Measurements from ENCODE around the gene KCNH4.
"Not testable (repeated sequence)": the region's sequence is repeated elsewhere in the genome, so short reads cannot be mapped to it uniquely, and the experiment has no call there.

The KCNH4 gene

DNA sequence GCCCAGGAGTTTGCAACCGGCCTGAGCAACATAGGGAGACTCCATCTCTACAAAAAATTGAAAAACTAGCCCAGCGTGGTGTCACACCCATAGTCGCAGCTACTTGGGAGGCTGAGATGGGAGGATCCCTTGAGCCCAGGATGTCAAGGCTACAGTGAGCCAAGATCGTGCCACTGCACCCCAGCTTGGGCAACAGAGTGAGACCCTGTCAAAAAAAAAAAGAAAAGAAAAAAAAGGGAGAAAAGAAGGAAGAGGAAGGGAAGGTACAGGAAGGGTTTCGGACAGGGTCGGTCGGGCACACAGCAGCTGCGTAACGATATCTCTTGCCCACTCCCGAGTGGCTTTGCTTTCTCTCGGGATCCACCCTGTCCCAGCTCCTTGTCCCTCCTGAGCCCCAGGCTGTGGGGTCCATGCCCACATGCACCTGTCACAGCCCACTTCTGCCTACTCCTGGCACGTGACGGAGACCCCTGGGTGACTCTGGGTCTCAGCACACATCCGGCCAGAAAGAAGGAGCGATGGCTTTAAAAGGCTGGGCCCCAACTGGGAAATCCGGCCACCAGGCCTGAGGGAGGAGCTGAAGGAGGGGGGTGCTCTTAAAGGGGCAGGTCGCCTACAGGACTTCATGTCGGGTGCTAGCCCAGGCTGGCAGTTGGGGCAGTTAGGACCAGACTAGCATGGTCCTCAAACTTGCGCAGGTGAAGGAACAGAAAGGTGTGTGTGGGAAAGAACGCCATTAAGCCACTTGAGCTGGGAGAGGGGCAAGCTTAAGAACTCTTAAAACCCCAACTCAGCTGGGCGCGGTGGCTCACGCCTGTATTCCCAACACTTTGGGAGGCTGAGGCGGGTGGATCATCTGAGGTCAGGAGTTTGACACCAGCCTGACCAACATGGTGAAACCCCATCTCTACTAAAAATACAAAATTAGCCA, 13.3 kb upstream of the KCNH4 start, which contains the start of gene GHDC:
GHDC (minus strand) TSS at position 526 of the 931 bp plus-strand sequence. CDS start 913 bp downstream, outside the sequence.
- peak; percentile 89 for DNase-seq

DNA sequence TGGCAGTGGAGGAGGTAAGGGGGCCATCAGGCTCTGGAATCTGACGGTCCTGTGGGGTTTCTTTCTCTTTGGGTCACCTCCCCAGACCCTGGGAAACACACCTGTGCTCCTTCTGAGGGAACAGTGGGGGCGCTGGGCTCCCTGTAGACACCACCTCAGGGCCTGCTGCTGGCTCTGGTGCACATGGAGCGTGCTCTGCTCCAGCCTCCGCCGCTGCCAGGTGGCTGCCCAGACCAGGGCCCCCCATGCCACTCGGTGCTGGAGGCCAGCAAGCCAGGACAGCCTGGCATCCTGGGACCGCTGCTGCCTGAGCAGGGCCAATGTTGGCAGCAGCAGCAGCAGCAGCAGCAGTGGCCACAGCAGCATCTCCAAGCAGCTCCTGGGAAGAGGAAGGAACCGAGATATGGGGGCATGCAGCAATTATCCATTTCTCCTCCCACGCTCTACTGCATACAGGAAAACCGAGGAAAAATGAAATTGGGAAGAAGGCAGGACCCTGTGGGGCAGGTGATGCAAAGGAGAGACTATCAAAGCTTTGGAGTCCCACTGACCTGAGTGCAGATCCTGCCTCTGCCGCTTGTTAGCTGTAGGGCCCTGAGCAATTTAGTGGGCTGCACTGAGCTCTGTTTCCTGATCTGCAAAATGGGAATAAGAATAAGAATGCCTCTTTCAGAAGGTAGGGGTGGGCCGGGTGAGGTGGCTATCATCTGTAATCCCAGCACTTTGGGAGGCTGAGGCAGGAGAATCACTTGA, 12.4 kb upstream of the KCNH4 start:
- no peak for DNase-seq

DNA sequence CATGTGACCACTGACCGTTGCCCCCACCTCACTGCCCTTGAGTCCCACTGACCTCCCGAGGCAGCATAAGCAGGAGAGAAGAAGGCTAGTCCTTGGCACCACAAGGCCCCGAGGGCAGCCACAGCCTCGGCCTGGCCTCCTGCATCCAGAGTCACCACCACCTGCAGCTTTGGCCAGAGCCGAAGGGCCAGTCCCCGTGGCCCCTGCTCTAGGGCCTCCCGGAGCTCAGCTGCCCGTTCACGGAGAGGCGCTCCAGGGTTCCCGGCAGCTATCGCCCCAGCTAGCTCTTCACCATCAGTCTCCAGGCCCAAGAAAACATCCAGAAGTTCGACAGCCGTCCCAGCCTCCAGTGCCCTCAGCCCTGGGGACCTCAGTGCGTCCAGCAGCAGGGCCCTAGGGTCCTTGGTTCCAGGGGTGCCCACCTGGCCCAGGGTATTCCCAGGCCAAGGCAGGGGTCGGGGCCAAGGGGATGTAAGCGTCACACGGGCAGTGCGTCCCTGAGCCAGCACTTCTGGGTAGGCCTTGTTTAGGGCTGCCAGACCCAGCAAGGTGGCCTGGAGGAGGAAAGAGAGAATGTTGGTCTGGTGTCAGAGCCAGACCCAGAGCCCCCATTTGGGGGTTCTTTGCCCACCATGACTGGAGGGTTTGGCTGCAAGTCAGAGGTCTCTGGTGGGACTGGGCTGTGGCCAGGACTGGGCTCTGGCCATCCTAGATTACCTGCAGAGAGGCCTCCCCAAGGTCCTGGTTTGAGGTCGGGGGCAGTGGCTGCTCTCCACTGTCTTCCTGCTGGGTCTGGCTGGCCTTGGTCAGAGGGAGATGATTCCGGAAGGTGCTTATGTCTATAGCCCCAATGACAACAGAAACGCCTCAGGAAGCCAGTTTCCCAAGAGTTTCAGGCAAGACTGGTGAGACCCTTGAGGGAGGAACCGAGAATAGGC, 11.5 kb upstream of the KCNH4 start:
- no peak for DNase-seq

DNA sequence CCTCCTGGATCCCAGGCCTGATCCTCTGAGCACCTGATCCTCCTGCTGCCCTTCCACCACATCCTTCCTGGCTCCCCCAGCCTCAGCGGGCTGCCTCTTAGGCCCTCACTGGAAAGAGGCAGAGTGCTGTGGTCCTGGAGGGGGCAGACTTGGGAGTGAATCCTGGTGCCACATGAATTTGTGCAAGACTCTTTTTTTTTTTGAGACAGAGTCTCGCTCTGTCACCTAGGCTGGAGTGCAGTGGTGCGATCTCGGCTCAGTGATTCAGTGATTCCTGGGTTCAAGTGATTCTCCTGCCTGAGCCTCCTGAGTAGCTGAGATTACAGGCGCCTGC, 10.3 kb upstream of the KCNH4 start:
- no peak for DNase-seq

DNA sequence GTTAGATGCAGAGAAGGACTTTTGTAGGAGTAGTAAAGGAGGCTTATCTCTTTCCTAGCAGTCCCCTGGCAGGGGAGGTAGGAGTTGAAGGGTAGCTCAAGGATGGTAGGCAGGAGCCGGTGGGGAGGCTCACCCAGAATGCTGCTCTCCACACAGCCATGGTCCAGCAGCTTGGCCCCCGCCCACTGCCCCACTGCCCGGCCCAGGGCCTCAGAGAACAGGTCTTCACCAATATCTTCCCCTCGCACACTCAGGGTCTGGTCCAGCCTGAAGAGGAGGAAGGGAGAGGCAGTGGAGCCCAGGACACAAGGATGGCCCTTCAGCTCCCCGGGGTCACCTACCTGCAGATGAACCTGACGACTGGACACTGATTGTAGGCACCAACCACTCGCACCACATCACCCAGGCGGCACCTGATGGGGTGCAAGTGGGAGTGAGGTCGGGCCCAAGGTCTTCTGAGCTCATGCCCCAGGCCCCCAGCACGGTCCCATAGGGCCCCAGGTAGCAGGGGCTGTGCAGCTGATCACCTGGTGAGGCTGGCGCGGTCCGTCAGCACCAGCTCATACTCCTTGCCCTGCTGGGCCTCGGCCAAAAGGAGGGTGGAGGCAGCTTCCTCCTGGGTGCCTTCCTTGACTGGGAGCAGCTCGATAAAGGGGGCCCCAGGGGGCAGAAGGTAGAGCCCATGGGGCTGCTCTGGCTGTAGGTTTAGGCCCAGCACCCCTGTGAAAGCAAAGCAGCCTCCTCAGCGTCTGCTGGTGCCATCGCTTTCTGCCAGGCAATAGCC, 9.7 kb upstream of the KCNH4 start:
- no peak for DNase-seq

DNA sequence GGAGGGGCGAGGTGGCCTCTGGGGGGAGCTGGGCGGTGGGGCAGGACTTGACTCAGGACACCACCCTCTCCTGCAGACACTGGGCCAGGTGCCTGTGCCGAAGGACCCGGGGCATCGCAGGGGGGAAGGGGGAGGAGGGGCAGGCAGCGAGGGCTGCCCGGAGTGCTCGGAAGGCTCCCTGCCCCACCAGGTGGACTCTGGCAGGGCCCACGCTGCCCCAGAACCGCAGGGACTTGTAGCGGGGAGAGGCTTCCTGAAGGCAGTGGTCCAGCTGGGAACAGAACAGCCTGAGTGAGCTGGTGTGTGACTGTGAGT, 8.7 kb upstream of the KCNH4 start:
- no peak for DNase-seq

DNA sequence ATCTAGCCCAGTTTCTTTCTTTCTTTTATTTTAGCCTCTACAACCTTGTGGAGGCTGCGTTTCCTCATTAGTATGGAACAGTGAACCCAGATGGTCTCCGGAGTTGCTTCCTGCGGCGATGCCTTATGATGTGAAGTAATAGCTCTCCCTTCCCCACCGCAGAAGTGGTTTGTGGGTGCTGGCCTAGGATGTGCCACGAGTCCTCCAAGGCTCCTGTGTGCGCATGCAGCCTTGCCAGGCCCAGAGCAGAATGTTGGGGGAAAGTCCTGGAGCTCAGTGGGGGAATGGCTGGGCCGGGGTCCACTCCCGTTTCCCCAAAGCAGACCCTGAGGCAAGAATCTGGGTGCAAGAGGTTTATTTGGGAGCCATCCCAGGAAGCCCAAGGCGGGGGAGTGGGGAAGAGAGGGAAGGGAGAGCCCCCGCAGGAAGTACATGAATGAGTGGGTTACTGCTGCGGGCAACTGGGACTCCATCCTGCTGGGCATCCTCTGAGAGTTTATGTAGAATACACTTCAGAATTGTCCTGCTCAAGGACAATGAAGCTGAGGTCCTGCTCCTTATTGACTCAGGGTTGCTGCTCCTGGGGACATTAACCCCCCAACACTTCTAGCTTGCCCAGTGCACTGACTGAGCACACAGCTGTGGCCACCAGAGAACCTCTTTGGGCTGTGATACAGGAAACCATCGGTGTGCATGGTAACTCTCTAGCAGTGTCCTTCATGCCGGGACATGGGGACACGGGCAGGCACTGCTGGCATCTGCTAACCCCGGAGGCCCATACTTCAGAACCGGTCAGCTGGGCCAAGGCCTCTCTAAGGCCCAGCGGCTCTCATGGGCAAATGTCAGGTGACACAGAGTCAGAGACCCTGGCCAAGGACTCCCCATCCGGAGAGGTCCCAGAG, 8.1 kb upstream of the KCNH4 start:
- DNase-seq: no peak

DNA sequence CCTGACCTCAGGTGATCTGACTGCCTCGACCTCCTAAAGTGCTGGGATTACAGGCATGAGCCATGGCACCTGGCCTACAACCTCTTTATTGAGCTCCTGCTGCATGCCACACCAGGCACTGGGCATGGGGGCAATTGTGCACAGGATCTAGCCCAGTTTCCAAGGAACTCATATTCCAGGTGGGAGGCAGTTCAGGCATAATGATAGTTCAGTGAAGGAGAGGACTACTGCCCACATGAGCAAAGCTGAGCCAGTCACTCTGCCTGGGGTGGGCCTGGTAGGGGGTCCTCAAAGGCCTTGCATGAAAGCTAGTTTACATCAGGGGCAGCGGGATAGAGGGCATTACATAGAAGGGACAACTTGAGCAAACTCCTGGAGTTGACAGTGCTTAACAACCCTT, 6.9 kb upstream of the KCNH4 start:
- DNase-seq: no peak

DNA sequence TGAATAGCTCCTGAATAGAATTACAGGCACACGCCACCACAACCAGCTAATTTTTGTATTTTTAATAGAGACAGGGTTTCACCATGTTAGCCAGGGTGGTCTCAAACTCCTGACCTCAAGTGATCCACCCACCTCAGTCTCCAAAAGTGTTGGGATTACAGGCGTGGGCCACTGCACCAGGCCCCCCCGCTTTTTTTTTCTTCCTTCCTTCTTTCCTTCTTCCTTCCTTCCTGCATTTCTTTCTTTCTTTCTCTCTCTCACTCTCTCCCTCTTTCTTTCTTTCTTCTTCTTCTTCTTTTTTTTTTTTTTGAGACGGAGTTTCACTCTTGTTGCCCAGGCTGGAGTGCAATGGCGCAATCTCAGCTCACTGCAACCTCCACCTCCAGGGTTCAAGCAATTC, 5.2 kb upstream of the KCNH4 start:
- not testable (repeated sequence) for DNase-seq

DNA sequence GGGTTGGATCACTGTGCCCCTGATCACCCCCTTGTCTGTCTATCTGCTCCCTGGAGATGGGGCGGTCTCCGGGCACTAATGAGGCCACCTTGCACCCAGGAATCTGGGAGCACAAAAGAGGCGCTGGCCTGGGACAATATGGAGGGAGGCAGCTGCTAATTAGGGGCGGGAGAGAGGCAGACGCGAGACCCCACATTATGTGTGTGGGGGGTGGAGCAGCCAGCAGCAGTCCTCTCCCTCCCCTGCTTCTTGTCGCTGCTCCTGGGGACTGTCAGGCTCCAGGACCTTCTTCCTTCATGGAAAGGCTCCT, 4.6 kb upstream of the KCNH4 start:
- no peak for DNase-seq

DNA sequence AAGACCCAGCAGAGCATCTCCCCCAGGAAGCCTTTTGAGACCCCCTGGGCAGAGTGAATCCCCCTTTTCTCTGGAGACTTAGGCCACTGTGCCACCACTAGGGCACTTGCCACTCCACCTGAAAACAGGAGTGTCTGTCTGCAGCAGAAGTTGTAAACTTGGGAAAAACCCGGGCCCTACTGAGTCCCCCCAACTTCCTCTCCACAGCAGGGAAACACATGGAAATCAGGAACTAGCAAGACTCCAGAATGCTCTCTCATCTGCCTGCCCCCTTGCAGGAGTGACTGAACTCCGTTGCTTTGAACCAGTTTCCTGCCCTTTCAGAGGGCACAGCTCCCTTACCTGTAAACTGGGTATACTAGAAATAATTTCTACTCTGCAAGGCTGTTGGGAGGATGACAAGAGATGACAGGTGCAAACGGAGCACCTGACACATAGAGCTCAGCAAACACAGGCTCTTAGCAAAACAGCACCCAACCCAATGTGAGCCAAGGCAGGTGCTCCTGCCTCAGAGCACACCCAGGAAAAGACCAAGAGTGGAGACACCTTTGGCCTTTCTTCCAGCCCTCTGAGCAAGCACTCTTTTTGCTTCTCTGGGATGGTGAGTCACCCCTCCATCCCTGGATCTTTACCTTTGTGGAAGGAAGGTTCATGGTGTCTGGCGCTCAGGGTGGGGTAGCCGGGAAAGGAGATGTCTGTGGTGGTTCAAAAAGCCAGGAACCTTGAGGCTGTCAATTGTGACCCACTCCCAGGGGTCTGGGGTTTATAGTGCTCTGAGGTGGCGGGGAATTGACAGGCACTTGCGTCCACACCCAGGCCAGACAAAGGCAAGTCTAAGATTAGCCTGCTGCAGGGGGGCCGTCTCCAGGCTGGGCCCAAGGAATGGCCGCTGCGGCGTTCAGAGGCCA, 4.0 kb upstream of the KCNH4 start, which contains the start of gene HCRT:
HCRT (minus strand) TSS at position 740 of the 908 bp plus-strand sequence; CDS start at position 653, 87 bp downstream.
- DNase-seq: no peak

DNA sequence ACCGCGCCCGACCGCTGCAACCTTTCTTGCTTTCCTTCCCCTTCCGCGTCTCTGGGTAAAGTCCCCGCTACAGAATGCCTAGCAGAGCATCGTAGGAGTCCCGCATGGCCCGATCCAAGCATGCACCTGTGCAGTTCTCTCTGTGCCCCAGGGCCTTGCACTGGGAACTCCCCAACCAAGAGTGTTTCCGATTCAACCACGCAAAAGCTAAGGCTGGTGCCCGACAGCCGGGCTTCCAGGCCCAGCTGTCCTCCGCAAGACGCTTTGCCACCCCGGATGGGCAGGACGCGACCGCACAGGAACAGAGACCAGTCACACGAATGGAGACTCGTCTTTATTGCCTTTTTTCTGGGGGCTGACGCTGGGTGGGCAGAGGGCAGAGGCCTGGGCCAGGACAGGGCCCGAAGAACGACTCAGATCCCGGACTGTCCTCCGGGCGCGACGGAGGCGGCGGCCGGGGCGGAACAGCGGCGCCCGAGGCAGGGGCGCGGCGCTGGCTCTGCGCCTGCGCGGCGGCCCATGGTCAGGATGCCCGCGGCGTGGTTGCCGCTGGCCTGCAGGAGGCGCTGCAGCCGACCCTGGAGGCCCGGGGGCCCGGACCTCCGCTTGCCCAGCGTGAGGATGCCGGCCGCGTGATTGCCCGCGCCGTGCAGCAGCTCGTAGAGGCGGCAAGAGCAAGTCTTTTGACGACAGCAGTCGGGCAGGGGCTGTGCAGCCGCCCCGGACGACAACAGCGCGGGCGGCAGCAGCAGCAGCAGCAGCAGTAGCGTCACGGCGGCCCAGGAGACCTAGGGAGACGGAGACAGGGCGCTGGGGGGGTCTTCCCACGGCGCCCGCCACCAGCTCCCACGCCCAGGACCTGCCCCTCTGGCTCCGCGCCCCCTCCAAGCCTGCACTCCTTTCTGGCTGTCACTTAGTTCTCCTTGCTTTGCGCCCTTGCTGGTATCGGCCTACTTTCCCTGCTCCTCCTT, 3.1 kb upstream of the KCNH4 start:
- DNase-seq: peak; percentile 95

DNA sequence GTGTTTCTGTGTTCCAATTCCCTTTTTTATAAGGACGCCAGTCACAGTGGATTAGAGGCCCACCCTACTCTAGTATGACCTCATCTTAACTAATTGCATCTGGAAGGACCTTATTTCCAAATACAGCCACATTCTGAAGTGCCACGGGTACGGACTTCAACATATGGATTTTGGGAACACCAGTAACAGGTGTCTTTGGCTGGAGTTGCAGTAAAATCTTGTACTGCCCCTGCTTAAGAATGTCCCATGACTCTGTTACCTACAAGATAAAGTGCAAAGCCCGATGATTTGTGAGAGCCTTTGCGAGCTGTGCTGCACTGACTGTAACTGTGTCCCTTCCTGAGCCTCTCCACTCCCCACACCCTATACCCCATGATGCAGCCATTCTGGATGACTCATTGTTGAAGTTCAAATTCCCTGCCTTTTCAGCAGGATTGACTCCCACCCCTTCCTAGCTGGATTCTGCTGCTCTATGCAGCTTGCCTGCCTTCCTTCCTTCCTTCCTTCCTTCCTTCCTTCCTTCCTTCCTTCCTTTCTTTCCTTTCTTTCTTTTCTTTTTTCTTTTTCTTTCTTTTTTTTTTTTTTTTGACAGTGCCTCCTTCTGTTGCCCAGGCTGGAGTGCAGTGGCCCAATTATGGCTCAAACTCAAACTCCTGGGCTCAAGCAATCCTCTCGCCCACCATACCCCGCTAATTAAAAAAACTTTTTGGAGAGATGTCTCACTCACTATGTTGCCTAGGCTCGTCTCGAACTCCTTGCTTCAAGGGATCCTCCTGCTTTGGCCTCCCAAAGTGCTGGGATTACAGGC, 2.2 kb upstream of the KCNH4 start:
- no peak for DNase-seq

DNA sequence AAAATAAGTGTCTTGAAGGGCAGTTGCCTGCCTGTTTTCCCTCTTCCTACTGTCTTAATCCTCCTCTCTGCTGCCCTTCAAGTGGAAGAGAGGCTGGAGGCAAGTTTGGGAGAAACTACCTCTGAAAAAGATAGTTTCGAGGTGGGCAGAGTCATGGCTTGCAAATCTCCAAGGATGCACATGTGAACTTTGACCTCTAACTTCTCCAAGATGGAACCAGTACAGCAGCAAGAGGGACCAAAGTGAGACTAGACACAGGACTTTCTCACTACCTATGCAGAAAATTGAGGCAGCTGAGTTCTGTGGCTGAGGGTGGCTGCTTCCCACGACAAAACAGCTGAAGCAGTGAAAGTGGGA, 887 bp upstream of the KCNH4 start:
- DNase-seq: no peak

DNA sequence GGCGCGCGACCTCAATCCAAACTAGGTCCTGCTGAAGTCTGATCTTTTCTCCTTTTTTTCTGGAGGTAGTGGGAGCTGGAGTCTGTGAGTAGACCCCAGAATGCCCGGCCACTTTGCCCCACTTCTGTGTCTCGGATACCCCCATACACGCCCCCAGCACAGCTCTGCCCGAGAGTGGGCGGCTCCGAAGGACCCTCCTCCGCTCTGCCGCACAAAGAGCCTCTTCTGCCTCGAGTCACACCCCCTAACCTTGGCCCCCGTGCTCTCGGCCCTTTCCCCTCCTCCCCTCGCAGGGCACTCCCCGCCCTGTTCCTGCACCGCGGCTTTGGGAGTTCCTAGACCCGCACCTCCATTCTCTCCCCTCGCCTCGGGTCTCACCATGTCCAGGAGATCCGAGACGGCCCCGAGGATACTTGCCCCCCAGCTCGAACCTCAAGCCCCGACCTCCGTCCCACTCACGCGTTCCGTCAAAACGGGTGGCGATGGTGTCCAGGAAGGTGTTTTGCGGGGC, 476 bp downstream of the KCNH4 start:
- peak; percentile 63 for DNase-seq

DNA sequence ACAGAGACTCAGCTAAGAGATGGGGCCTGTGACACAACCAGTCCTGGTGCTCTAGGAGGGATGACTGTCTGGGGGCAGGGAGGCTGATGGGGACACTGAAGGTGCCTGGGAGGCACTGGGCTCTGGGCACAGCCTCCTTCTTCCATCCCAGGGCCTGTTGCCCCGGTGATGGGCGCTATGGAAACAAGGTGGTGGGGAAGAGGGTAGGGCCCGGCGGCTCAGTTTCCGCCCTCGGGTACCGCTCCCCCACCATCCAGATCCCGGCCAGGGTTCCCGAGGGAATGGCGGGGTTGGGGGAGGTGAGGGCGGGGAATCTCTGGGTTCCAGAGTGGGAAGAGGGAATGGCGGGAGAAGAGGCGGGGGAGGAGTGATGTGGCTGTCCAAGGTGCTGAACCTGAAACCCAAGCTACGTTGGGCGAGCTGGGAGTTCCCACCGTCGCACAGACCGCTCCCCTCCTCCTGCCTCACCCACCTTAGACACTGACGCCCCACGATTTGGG, 981 bp downstream of the KCNH4 start:
- peak; percentile 63 for DNase-seq

DNA sequence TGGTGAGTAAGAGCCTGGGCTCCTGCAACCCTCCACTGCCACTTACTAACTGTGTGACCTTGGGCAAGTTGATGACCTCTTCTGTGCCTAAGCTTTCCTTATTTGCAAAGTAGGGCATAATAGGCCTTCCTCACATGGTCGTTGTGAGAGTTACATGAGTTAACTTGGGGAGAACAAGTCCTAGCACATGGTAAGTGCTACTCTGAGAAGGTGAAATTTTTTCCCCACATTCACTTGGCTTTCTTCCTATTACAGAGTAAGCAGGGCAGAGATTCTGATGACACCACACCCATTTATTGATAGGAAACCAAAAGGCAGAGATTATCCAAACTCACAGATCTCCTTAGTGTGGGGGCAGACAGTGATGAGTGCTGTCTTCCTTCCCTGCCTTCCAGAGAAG, 1.6 kb downstream of the KCNH4 start:
- no peak for DNase-seq

DNA sequence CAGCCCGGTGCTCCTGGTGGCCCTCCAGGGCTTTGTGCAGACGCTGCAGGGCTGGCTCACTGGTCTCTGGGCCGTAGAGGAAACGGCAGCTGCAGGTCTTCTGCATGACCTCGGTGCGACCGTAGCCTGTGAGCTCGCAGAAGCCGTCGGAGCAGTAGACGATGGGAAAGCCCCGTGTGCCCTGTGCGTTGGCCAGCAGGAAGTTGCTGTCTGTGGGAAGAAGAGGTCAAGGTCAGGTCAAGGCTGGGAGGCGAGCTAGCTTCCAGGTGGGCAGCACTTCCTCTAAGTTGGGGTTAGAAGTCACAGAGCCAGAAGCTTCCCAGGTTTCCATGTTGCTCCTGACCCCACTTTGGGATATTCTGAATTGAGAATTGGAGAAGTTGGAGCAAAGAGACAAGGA, 2.1 kb downstream of the KCNH4 start:
- no peak for DNase-seq

All from activated CD8-positive, alpha-beta memory T cell treated with anti-CD3 and anti-CD28 coated beads for 24 hours (primary cell).